Measurements from ENCODE around the gene KTN1. TPM values are rescaled to one million over a fixed set of nuclear protein-coding genes. Genes with fewer than 3 reads are reported as not detected.

The KTN1 gene
- polyA plus RNA-seq, 3 donors = 4.6 to 31.4 (median 17.9) TPM

GRCh38 chr14:55699131-55700057 lies 119.4 kb downstream of the KTN1 start:
- no peak for TF ChIP-seq CTCF (IDR thresholded peaks at IDR 0.05)
- Histone ChIP-seq H3K4me1 (ENCODE audit: control insufficient read depth in 1 of 2, insufficient read depth in 2 of 2, low read length in 2 of 2) (no peaks in the 10 kb centered on the region), H3K27me3 (ENCODE audit: control insufficient read depth in 2 of 2, insufficient read depth in 2 of 2, low read length in 2 of 2) (no peaks in the 10 kb centered on the region), H3K4me2 (replicated peaks; ENCODE audit: extremely low read depth, low read length, poor library complexity, severe bottlenecking) (no peak overlapping the region), H4K20me1 (ENCODE audit: insufficient read depth, low read length) (no peaks in the 10 kb centered on the region), H3K36me3 (replicated peaks in 1 of 2; ENCODE audit: control insufficient read depth in 1 of 2, insufficient read depth in 2 of 2, low read length in 2 of 2) (no peaks in the 10 kb centered on the region), H3K9ac (ENCODE audit: insufficient read depth, low read length, poor library complexity, severe bottlenecking) (no peak overlapping the region), H3K27ac (ENCODE audit: low read depth in 1 of 2, low read length in 2 of 2) (no peak overlapping the region), H3K4me3 (replicated peaks in 1 of 3; ENCODE audit: low read depth in 2 of 3, low read length in 3 of 3) (no peak overlapping the region), H3K9me3 (replicated peaks in 1 of 2; ENCODE audit: control insufficient read depth in 1 of 2, insufficient read depth in 1 of 2, low read length in 2 of 2) (no peaks in the 10 kb centered on the region), H3K79me2 (ENCODE audit: insufficient read depth, low read length) (no peaks in the 10 kb centered on the region), H2AFZ (ENCODE audit: insufficient read depth, low read depth, low read length, poor library complexity, severe bottlenecking) (no peak overlapping the region)
- WGBS (ENCODE audit: insufficient coverage) = 89% methylated on average over 6 of the region's 7 CpGs
- Mint-ChIP-seq H3K4me1 (no peaks in the 10 kb centered on the region), H3K4me3 (no peak overlapping the region), H3K9me3 (peaks cover 0 to 4% (median 0%) of the 10 kb centered on the region in 7 donors), H3K27ac (no peak overlapping the region), H3K36me3 (peaks cover 0 to 2% of the 10 kb centered on the region in 2 donors), H3K27me3 (ENCODE audit: low read depth in 3 of 3) (peaks cover 0 to 2% (median 0%) of the 10 kb centered on the region in 3 donors)
- DNase-seq = no peak
- intact Hi-C loops (cut with micrococcal nuclease) = loop anchor here in 1 of 2 donors (10.0 kb wide), 1 partner anchor 645 kb away; no protein-coding TSS in a partner anchor

GRCh38 chr14:55701638-55702037 lies 121.6 kb downstream of the KTN1 start:
- Histone ChIP-seq H3K9me3 (replicated peaks in 1 of 2; ENCODE audit: control insufficient read depth in 1 of 2, insufficient read depth in 1 of 2, low read length in 2 of 2) (no peaks in the 10 kb centered on the region), H3K79me2 (ENCODE audit: insufficient read depth, low read length) (no peaks in the 10 kb centered on the region), H3K4me2 (replicated peaks; ENCODE audit: extremely low read depth, low read length, poor library complexity, severe bottlenecking) (no peak overlapping the region), H3K4me3 (replicated peaks in 1 of 3; ENCODE audit: low read depth in 2 of 3, low read length in 3 of 3) (no peak overlapping the region), H3K27ac (ENCODE audit: low read depth in 1 of 2, low read length in 2 of 2) (no peak overlapping the region), H2AFZ (ENCODE audit: insufficient read depth, low read depth, low read length, poor library complexity, severe bottlenecking) (no peak overlapping the region), H4K20me1 (ENCODE audit: insufficient read depth, low read length) (no peaks in the 10 kb centered on the region), H3K27me3 (ENCODE audit: control insufficient read depth in 2 of 2, insufficient read depth in 2 of 2, low read length in 2 of 2) (no peaks in the 10 kb centered on the region), H3K4me1 (ENCODE audit: control insufficient read depth in 1 of 2, insufficient read depth in 2 of 2, low read length in 2 of 2) (no peaks in the 10 kb centered on the region), H3K9ac (ENCODE audit: insufficient read depth, low read length, poor library complexity, severe bottlenecking) (no peak overlapping the region), H3K36me3 (replicated peaks in 1 of 2; ENCODE audit: control insufficient read depth in 1 of 2, insufficient read depth in 2 of 2, low read length in 2 of 2) (no peaks in the 10 kb centered on the region)
- Mint-ChIP-seq H3K27me3 (ENCODE audit: low read depth in 3 of 3) (peaks cover 0 to 2% (median 0%) of the 10 kb centered on the region in 3 donors), H3K27ac (no peak overlapping the region), H3K9me3 (peaks cover 0 to 4% (median 0%) of the 10 kb centered on the region in 7 donors), H3K36me3 (peaks cover 0 to 2% of the 10 kb centered on the region in 2 donors), H3K4me1 (no peaks in the 10 kb centered on the region), H3K4me3 (no peak overlapping the region)
- no peak for TF ChIP-seq CTCF (IDR thresholded peaks at IDR 0.05)
- DNase-seq = no peak
- intact Hi-C loops (cut with micrococcal nuclease) = loop anchor here in 1 of 2 donors (10.0 kb wide), 1 partner anchor 643 kb away; no protein-coding TSS in a partner anchor
- WGBS (ENCODE audit: insufficient coverage) = 100% methylated on average over 1 of the region's 1 CpG

Measured in CD14-positive monocyte (primary cell).